HG03103 (cell line): Measurements from ENCODE around the gene RBM22.

Source experiments
- ATAC-seq: cut with Tn5 transposase; IDR thresholded peaks from one replicate; pipeline ENCODE4 v1.9.1; 2021; ENCODE audit warnings: low read depth; ENCODE audit not compliant: unreplicated experiment

Gene RBM22

GRCh38 chr5:150672884-150673275 is 28.0 kb downstream of the RBM22 start:
- no peak for ATAC-seq

- no peak for ATAC-seq
These were observed 28.5 kb downstream of the RBM22 start for GRCh38 chr5:150672237-150672883.

DNA sequence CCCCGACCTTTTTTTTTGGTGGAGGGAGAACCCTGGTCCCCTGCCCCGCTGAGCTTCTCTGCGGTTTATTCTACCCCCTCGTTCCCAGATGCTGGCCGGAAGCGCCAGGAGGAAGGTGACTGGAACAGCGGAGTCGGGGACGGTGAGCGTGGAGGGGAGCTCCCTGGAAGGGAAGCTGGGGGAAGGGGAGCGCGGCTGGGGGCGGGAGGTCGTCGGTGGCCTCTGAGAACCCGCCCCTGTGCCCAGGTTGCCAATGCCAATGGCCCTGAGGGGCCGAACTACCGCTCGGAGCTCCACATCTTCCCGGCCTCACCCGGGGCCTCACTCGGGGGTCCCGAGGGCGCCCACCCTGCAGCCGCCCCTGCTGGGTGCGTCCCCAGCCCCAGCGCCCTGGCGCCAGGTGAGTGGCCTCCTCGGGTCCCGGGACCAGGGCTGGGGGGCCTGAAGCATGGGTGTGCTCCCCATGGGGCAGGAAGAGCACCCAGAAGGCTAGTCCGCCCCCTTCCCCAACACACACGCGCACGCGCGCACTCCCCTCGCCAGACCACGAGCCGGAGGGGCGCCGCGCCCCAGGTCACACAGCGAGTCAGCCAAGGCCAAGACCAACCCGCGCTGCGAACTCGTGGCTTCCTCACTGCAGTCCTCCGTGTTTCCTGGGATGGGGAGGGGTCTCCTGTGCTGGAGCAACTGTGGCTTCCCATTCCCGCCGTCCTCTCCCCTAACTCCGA is 29.2 kb downstream of the RBM22 start:
- no peak for ATAC-seq

DNA sequence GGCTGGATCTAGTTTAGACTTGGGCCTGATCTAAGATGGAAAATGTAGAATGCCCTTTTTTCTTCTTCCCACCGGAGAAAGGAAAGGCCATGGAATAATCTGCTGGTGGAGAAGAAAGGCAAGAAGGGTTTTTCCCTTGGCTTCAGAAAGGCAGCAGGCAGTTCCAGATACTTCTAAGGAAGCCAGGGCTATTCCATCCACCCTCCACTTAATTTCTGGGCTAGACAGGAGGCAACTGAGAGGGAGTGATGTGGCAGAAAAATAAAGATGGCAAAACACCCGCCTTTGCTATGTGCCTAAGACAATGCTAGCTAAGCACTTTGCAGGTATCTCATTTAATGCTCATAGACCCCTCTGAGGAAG is 29.9 kb downstream of the RBM22 start:
- ATAC-seq, result no peak

DNA sequence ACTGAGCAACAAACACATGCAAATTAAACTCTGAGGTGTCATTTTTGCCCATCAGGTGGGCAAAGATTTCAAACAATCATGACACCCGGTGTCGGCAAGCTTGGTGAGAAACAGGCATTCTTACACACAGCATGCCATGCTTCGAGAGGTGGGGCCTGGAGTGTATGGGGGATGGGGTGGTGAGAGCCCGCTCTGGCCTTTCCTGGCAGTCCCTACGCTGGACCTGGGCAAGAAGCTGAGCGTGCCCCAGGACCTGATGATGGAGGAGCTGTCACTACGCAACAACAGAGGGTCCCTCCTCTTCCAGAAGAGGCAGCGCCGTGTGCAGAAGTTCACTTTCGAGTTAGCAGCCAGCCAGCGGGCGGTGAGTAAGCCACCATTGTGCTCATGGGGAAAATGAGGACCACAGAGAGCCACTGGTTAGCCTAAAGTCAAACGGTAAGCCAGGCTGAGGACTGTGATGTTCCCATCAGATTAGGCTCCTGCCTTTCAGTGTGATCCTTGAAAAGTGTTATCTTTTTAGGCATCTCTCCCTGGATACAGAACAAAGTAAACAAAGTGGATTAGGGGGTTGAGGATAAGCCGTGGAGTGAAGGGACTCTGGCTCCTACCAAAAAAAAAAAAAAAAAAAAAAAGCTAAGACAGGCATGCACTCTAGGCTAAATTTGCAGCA is 30.5 kb downstream of the RBM22 start:
- no peak for ATAC-seq

- no peak for ATAC-seq
These were observed 35.8 kb downstream of the RBM22 start for GRCh38 chr5:150665044-150665443.

GRCh38 chr5:150663936-150664335 is 36.9 kb downstream of the RBM22 start:
- no peak for ATAC-seq

- no peak for ATAC-seq
These were observed 37.9 kb downstream of the RBM22 start for GRCh38 chr5:150662731-150663516.

DNA sequence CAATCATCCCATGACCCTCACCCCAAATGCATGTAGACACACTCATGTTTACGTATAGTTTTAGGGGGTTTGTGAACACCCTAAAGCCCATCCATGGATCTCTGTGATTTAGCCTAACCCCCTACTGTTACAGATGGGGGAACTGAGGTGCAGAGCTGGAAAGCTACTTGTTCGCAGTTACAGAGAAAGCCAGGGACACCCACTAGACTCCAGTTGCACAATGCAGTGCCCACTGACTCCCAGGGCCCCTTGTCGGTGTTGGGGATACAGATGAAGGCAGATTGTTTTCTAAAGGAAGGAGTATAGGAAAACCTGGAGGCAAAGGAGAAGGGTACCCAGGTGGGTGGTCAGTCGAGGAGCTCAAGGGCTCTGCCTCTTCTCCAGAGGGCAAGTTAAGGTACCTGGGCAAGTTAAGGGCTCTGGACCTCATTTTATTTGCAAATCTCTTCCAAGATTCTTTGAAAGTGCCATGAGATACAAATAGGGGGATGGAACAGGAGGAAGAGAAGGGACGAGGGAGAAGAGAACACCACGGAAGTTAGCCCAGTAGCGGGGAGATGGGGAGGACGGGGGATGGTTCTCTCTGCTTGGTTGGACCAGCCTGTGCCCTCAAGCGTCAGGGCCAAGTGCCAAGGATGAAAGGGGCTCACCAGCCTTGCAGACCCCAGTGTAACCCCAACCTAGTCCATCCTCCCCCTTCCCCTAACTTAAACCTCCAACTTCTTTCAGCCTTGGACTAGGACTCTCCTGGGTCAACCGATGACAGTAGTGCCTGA is 38.9 kb downstream of the RBM22 start:
- ATAC-seq, result no peak

GRCh38 chr5:150661086-150661485 is 39.8 kb downstream of the RBM22 start, which contains the start of gene MYOZ3:
Gene MYOZ3, plus strand, starts transcription at chr5:150661251. Its CDS starts 1,691 bp downstream, at chr5:150662942.
- ATAC-seq, result no peak

- ATAC-seq, result no peak
These were observed 40.6 kb downstream of the RBM22 start for GRCh38 chr5:150660108-150660831.

- no peak for ATAC-seq
These were observed 41.3 kb downstream of the RBM22 start for GRCh38 chr5:150659360-150660107.

GRCh38 chr5:150658699-150659265 is 42.1 kb downstream of the RBM22 start:
- ATAC-seq, result no peak

DNA sequence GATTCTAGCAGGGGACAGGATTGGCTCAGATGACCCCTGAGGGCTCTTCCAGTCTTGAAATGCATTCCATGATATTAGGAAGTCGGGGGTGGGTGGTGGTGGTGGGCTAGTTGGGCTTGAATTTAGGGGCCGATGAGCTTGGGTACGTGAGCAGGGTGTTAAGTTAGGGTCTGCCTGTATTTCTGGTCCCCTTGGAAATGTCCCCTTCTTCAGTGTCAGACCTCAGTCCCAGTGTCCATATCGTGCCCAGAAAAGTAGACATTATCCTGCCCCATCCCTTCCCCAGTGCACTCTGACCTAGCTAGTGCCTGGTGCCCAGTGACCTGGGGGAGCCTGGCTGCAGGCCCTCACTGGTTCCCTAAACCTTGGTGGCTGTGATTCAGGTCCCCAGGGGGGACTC is 42.7 kb downstream of the RBM22 start:
- no peak for ATAC-seq

- peak; percentile 62 for ATAC-seq
These were observed 44.4 kb downstream of the RBM22 start for GRCh38 chr5:150656191-150657132.

- no peak for ATAC-seq
These were observed 45.6 kb downstream of the RBM22 start for GRCh38 chr5:150655221-150655620.

GRCh38 chr5:150653762-150654556 is 46.9 kb downstream of the RBM22 start:
- ATAC-seq, result no peak
